Fibroblast of lung (primary cell): ENCODE data around the gene GRAMD2A. TPM values are rescaled to one million over a fixed set of nuclear protein-coding genes. Genes with fewer than 3 reads are reported as not detected.

ENCODE experiments used
- DNase-seq, 2 donors: peaks; one replicate each; pipeline versions ENCODE4 v3.0.0 to v3.0.0-alpha.2; 2010; ENCODE audit warnings: low read depth in 2 of 2
- H2AFZ ChIP-seq: 2 replicates; pipeline ENCODE4 v1.5.1; 2012; ENCODE audit warnings: low read length, control low read depth, inconsistent platforms
- H3K27ac ChIP-seq: 2 replicates; pipeline ENCODE4 v1.5.1; 2011; ENCODE audit warnings: low read length, control low read depth; ENCODE audit not compliant: insufficient read depth
- H3K27me3 ChIP-seq: 2 replicates; pipeline ENCODE4 v1.5.1; 2011; ENCODE audit warnings: mild to moderate bottlenecking, low read length; ENCODE audit not compliant: control insufficient read depth, insufficient read depth
- H3K36me3 ChIP-seq: 2 replicates; pipeline ENCODE4 v1.5.1; 2011; ENCODE audit warnings: low read length; ENCODE audit not compliant: control insufficient read depth, insufficient read depth
- H3K4me1 ChIP-seq: 2 replicates; pipeline ENCODE4 v1.5.1; 2011; ENCODE audit warnings: low read length; ENCODE audit not compliant: control insufficient read depth, insufficient read depth; ENCODE audit errors: extremely low read depth
- H3K4me2 ChIP-seq: 2 replicates; pipeline ENCODE4 v1.5.1; 2011; ENCODE audit warnings: low read length, control low read depth; ENCODE audit not compliant: insufficient read depth; ENCODE audit errors: extremely low read depth
- H3K4me3 ChIP-seq, 4 experiments: fragments of 200-600 bp in 1 of 4; sonication (generic) in 1 of 4; replicated peaks in 1 of 4; 2 replicates each; pipeline ENCODE4 v1.5.1; 2011 to 2016; ENCODE audit warnings: low read length in 4 of 4, low read depth in 3 of 4, mild to moderate bottlenecking in 3 of 4, control low read depth in 2 of 4, inconsistent platforms in 1 of 4, mixed read lengths in 1 of 4; ENCODE audit not compliant: insufficient read depth in 1 of 4; ENCODE audit errors: control extremely low read depth in 1 of 4
- H3K79me2 ChIP-seq: 2 replicates; pipeline ENCODE4 v1.5.1; 2012; ENCODE audit warnings: mild to moderate bottlenecking, low read length, inconsistent platforms; ENCODE audit not compliant: control insufficient read depth, insufficient read depth
- H3K9ac ChIP-seq: 2 replicates; pipeline ENCODE4 v1.5.1; 2011; ENCODE audit warnings: mild to moderate bottlenecking, low read length, control low read depth; ENCODE audit not compliant: insufficient read depth
- H3K9me3 ChIP-seq: 2 replicates; pipeline ENCODE4 v1.5.1; 2012; ENCODE audit warnings: low read depth, low read length; ENCODE audit not compliant: control insufficient read depth, insufficient read depth
- H4K20me1 ChIP-seq: 2 replicates; pipeline ENCODE4 v1.5.1; 2011; ENCODE audit warnings: low read length; ENCODE audit not compliant: control insufficient read depth, insufficient read depth; ENCODE audit errors: extremely low read depth
- EZH2 ChIP-seq: IDR thresholded peaks from 2 replicates; pipeline ENCODE4 v1.5.1; 2012; ENCODE audit warnings: low read length, control low read depth, mild to moderate bottlenecking; ENCODE audit errors: missing control alignments
- polyA plus RNA-seq, 2 donors: library from polyadenylated mRNA; depleted of rRNA in 1 of 2; stranded (reverse) in 1 of 2; unstranded in 1 of 2; fragments of >200 nt; gene quantifications; 2 replicates each; pipeline ENCODE4 v1.2.1, GENCODE V29; 2011 to 2012; ENCODE audit warnings: missing spikeins in 1 of 2
- total RNA-seq: library from RNA; depleted of rRNA; stranded (reverse); fragments of >200 nt; gene quantifications from 2 replicates; pipeline ENCODE4 v1.2.1, GENCODE V29; 2014
- TF ChIP-seq, protein P1 (sequence below), 2 donors: IDR thresholded peaks in 1 of 2; conservative IDR thresholded peaks in 1 of 2; 1 replicate in 1 of 2; 2 replicates in 1 of 2; pipeline ENCODE4 v1.5.1; 2011 to 2012; ENCODE audit warnings: low read length in 2 of 2, control low read depth in 1 of 2, inconsistent platforms in 1 of 2, low read depth in 1 of 2, mild to moderate bottlenecking in 1 of 2

GRAMD2A gene
- total and polyA plus RNA-seq, 2 donors (not counting 1 experiment from before 2014, with no cell fraction given): 0.15 to 0.83 TPM

DNA sequence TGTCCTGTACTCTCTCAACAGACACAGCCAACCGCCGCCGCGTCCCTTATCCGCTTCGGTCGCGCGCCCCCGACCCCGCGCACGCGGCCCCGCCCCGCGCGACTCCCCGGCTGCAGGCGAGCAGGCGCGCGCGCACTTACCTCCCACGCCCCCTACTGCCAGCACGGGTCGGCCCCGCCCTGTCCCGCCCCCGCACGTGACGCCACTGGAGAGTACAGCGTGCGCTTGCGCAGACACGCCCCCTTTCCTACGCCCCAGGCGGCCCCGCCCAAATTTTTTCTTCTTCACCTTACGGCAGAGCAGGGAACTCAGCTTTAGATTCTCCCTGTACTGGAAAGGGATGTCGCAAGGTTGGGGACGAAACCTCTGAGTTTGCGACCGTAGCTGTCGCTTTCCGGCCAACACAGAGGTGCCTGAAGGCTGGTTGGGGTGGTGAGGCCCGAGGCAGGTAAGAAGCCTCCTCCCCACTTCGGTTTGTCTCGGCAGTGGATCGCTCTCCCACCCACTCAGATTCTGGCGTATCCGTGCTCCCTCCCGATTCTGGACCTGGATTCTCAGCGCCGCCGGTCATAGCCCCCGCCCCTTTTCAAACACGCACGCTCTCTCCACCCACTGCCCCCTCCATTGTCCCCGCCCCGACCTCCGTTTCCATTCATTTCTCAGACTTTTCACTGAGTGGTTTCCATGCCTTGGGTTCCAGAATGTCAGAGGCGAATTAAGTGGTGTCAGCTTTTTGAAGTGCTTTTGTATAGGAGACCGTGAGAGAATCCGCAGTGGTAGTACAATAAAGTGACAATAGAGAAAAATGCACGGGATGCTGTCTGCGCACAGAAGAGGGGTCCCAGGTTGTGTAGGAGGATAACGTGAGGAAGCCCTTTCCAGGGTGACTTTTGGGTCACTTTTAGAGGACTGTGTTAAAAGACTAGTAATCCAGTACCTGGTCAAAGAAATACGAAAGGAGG is 79.3 kb downstream of the GRAMD2A start, which contains the start of the genes MYO9A and SENP8:
MYO9A (minus strand) TSS at position 134 of the 962 bp plus-strand sequence. CDS start 71,587 bp downstream, outside the sequence.
SENP8 (plus strand) TSS at position 387 of the 962 bp plus-strand sequence. CDS start 21,221 bp downstream, outside the sequence.
- peak within 1 kb of the TSS; percentile 100 for H2AFZ ChIP-seq
- peaks cover 2% of the 10 kb centered on the region for H3K4me1 ChIP-seq
- peak within 1 kb of the TSS; percentile 90 to 92 (median 90) for H3K4me3 ChIP-seq
- H3K36me3 ChIP-seq: no peaks in the 10 kb centered on the region
- peak; percentile 96 to 99 for DNase-seq
- peak within 1 kb of the TSS; percentile 95 for H3K9ac ChIP-seq
- peak within 1 kb of the TSS; percentile 94 for H3K4me2 ChIP-seq
- no peaks in the 10 kb centered on the region for H3K27me3 ChIP-seq
- peaks cover 33% of the 10 kb centered on the region for H3K79me2 ChIP-seq
- TF ChIP-seq EZH2: no peak
- TF ChIP-seq, protein P1, sequence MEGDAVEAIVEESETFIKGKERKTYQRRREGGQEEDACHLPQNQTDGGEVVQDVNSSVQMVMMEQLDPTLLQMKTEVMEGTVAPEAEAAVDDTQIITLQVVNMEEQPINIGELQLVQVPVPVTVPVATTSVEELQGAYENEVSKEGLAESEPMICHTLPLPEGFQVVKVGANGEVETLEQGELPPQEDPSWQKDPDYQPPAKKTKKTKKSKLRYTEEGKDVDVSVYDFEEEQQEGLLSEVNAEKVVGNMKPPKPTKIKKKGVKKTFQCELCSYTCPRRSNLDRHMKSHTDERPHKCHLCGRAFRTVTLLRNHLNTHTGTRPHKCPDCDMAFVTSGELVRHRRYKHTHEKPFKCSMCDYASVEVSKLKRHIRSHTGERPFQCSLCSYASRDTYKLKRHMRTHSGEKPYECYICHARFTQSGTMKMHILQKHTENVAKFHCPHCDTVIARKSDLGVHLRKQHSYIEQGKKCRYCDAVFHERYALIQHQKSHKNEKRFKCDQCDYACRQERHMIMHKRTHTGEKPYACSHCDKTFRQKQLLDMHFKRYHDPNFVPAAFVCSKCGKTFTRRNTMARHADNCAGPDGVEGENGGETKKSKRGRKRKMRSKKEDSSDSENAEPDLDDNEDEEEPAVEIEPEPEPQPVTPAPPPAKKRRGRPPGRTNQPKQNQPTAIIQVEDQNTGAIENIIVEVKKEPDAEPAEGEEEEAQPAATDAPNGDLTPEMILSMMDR (conservative IDR thresholded peaks at IDR 0.05 in 1 of 2, IDR thresholded peaks at IDR 0.05 in 1 of 2; ENCODE audit: low read depth in 1 of 2, low read length in 2 of 2): no peak
- no peaks in the 10 kb centered on the region for H3K9me3 ChIP-seq
- no peaks in the 10 kb centered on the region for H4K20me1 ChIP-seq
- peak within 1 kb of the TSS; percentile 98 for H3K27ac ChIP-seq

DNA sequence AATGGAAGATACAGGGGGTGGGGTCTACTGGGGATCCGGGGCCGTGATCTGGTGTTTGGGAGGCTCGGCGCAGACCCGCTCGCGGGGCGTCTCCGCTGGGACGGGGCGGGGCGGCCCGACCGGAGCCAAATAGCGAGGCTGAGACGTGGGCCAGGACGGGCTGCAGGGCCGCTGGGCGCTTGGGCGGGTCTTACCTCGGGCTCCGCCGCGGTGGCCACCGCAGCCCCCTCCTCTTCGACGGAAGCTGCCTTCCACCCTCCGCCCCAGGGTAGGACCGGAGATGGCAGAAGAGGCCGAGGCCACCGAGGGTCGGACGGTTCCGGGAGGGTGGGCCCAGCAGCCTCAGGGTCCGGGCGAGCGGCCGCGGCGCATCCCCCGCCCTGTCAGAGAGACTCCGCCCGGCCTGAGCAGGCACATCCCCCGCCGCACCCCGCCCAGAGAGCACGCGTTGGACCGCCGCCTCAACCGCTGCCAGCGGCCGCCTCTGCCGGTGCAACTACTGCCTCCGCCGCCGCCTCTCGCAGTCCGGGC is 80.0 kb downstream of the GRAMD2A start:
- H4K20me1 ChIP-seq: no peaks in the 10 kb centered on the region
- peak overlapping the region; percentile 85 for H3K27ac ChIP-seq
- H3K4me2 ChIP-seq: peak overlapping the region; percentile 73
- TF ChIP-seq, protein P1 (conservative IDR thresholded peaks at IDR 0.05 in 1 of 2, IDR thresholded peaks at IDR 0.05 in 1 of 2; ENCODE audit: low read depth in 1 of 2, low read length in 2 of 2): no peak
- TF ChIP-seq EZH2: no peak
- H3K9ac ChIP-seq: peak overlapping the region; percentile 93
- H3K4me3 ChIP-seq: peak overlapping the region; percentile 66 to 92 (median 86)
- peaks cover 2% of the 10 kb centered on the region for H3K4me1 ChIP-seq
- H3K9me3 ChIP-seq: no peaks in the 10 kb centered on the region
- H2AFZ ChIP-seq: peak overlapping the region; percentile 94
- H3K27me3 ChIP-seq: no peaks in the 10 kb centered on the region
- H3K79me2 ChIP-seq: peaks cover 39% of the 10 kb centered on the region
- no peaks in the 10 kb centered on the region for H3K36me3 ChIP-seq
- peak; percentile 82 to 83 for DNase-seq
